BLaER1 (cell line): ENCODE measurements around the gene UTY.

Experiments used
- H3K27ac ChIP-seq: shearing (Covaris generic); formaldehyde crosslinking; 2 replicates; pipeline ENCODE4 v1.8.1; 2022
- H3K27me3 ChIP-seq: shearing (Covaris generic); formaldehyde crosslinking; 2 replicates; pipeline ENCODE4 v1.8.1; 2022
- H3K36me3 ChIP-seq: shearing (Covaris generic); formaldehyde crosslinking; 2 replicates; pipeline ENCODE4 v1.8.1; 2022
- H3K4me1 ChIP-seq: shearing (Covaris generic); formaldehyde crosslinking; 2 replicates; pipeline ENCODE4 v1.8.1; 2022
- H3K4me2 ChIP-seq: shearing (Covaris generic); formaldehyde crosslinking; 2 replicates; pipeline ENCODE4 v1.8.1; 2022
- H3K4me3 ChIP-seq: shearing (Covaris generic); formaldehyde crosslinking; 2 replicates; pipeline ENCODE4 v1.8.1; 2022
- H3K9ac ChIP-seq: shearing (Covaris generic); formaldehyde crosslinking; 2 replicates; pipeline ENCODE4 v1.8.1; 2022
- H3K9me3 ChIP-seq: shearing (Covaris generic); formaldehyde crosslinking; 2 replicates; pipeline ENCODE4 v1.8.1; 2022
- H4K20me1 ChIP-seq: shearing (Covaris generic); formaldehyde crosslinking; 2 replicates; pipeline ENCODE4 v1.8.1; 2022
- Cebpa-rat ChIP-seq: shearing (Covaris generic); IDR thresholded peaks from 2 replicates; pipeline ENCODE4 v1.8.1; 2022

The UTY gene

DNA sequence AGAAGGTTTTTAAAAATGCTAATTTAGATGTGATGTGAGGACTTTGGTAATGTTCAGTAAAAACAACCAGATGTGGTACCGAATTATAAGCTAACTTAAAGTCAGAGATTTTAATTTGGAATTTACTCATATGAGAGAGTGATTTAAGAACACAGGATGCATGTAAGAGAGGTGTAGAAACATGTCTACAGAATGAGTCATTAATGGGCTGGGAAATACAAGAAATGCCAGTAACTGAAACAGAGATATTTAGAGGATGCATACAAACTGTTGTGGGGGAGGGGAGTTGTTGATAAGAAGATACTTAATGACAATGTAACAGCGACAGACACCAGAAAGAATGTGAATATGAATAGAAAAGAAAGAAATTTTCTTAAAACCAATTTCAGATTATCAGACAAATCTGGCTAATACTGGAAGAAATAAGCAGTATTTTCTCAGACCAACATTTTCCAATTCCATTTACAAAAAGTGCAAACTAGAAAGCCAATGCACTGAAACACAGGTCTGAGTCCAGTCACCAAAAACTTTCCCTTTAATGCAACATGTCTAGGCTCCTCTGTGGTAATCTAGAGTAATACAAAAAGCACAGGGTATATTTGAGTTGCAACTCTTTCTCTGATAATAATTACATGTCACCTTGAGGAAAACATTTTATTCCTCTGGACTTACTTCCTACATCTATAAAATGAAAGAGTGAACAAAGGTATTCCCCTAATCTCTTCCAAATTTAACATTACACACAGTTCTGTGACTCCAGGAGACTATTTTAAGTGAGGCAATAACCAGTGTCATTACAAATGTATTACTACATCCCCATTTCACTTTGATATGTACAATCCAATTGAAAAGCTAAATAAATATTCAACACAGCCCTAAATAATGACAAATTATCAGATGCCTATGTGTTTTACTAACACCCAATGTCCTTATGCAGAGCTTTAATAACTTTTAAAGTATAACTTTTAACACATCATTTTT is 117.9 kb downstream of the UTY start:
- no peak for TF ChIP-seq Cebpa-rat
- Histone ChIP-seq H3K4me3 (no peak overlapping the region), H3K4me2 (no peak overlapping the region), H3K9me3 (no peaks in the 10 kb centered on the region), H3K9ac (no peak overlapping the region), H3K4me1 (no peaks in the 10 kb centered on the region), H3K36me3 (no peaks in the 10 kb centered on the region), H4K20me1 (no peaks in the 10 kb centered on the region), H3K27me3 (no peaks in the 10 kb centered on the region), H3K27ac (no peak overlapping the region)

DNA sequence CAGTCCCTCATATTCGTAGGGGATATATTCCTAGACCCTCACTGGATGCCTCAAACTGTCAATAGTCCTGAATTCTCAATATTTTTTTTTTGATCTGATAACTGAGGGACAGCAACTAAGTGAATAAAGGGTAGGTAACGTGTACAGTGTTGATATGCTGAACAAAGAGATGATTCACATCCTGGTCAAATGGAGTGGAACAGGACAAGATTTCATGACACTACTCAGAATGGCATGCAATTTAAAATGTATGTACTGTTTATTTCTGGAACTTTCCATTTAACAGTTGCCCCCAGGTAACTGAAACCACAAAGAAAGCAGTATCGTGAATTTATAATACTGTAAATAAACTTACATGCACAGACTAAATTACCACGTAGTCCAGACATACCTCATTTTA is 128.4 kb downstream of the UTY start:
- no peak overlapping the region for H3K27ac ChIP-seq
- no peaks in the 10 kb centered on the region for H3K36me3 ChIP-seq

GRCh38 chrY:13347106-13347505 is 132.7 kb downstream of the UTY start:
- Histone ChIP-seq H3K36me3 (no peaks in the 10 kb centered on the region), H3K9ac (no peak overlapping the region), H3K4me2 (no peak overlapping the region), H4K20me1 (no peaks in the 10 kb centered on the region), H3K4me1 (no peaks in the 10 kb centered on the region), H3K27ac (no peak overlapping the region), H3K4me3 (no peak overlapping the region), H3K27me3 (no peaks in the 10 kb centered on the region), H3K9me3 (no peaks in the 10 kb centered on the region)
- no peak for TF ChIP-seq Cebpa-rat

More for the DNA sequence above, 128.4 kb downstream of the UTY start:
- Histone ChIP-seq H3K9me3 (no peaks in the 10 kb centered on the region), H3K4me2 (no peak overlapping the region), H4K20me1 (no peaks in the 10 kb centered on the region), H3K4me3 (no peak overlapping the region), H3K4me1 (no peaks in the 10 kb centered on the region), H3K27me3 (no peaks in the 10 kb centered on the region), H3K9ac (no peak overlapping the region)
- no peak for TF ChIP-seq Cebpa-rat

DNA sequence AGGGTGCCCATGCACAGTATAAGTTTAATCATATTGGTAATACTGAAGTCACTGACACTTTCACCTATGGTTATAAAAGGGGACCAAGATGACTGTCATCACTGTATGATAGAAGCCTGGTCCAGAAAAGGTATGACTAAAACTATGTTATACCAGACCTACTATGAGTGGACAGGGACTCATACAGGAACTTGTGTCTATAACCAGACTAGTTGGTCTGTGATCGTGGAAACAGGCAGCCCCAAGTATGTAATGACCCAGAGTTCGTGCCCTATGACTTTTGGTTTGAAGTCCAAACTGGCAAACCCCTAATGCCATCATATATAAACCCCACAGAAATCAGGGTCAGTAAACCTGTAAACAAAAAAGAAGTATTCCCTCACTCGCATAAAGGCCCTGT is 134.3 kb downstream of the UTY start:
- H3K4me2 ChIP-seq, result no peak overlapping the region
- H3K27me3 ChIP-seq, result no peaks in the 10 kb centered on the region
- no peak overlapping the region for H3K27ac ChIP-seq
- no peaks in the 10 kb centered on the region for H3K9me3 ChIP-seq
- H4K20me1 ChIP-seq, result no peaks in the 10 kb centered on the region
- H3K9ac ChIP-seq, result no peak overlapping the region
- H3K36me3 ChIP-seq, result no peaks in the 10 kb centered on the region
- H3K4me1 ChIP-seq, result no peaks in the 10 kb centered on the region
- no peak overlapping the region for H3K4me3 ChIP-seq
- TF ChIP-seq Cebpa-rat, result no peak

GRCh38 chrY:13343307-13343946 is 136.4 kb downstream of the UTY start:
- no peak overlapping the region for H3K9ac ChIP-seq
- H3K27me3 ChIP-seq, result no peaks in the 10 kb centered on the region
- no peak for TF ChIP-seq Cebpa-rat
- no peak overlapping the region for H3K4me2 ChIP-seq
- no peaks in the 10 kb centered on the region for H3K36me3 ChIP-seq
- H4K20me1 ChIP-seq, result no peaks in the 10 kb centered on the region
- no peak overlapping the region for H3K27ac ChIP-seq
- no peaks in the 10 kb centered on the region for H3K4me1 ChIP-seq
- H3K9me3 ChIP-seq, result no peaks in the 10 kb centered on the region
- H3K4me3 ChIP-seq, result no peak overlapping the region

- no peak overlapping the region for H3K9ac ChIP-seq
- H3K27ac ChIP-seq, result no peak overlapping the region
- no peaks in the 10 kb centered on the region for H3K4me1 ChIP-seq
These were observed 139.9 kb downstream of the UTY start for GRCh38 chrY:13339939-13340338.

DNA sequence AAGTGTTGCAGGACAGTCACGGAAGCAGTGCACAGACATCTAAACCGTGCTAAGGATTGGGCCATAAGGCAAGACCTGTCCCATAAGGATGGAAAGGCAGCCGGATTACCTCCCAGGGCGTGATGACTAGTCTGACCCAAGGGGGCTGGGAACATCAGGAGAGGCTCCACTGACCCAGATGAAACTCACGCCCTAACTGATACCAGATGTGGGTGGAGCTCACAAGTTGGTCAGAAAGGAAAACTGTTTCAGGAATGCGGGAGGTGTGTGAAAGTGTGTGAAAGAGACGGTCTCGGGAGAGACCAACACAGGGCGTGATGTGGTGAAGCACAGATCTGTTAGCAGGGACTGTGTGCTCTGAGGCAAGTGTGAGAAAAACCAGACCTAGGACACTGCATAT is 140.5 kb downstream of the UTY start:
- Histone ChIP-seq H4K20me1 (no peaks in the 10 kb centered on the region), H3K4me1 (no peaks in the 10 kb centered on the region), H3K27me3 (no peaks in the 10 kb centered on the region), H3K9ac (no peak overlapping the region), H3K27ac (no peak overlapping the region), H3K4me2 (no peak overlapping the region), H3K9me3 (no peaks in the 10 kb centered on the region), H3K36me3 (no peaks in the 10 kb centered on the region), H3K4me3 (no peak overlapping the region)
- TF ChIP-seq Cebpa-rat, result no peak

More at GRCh38 chrY:13339939-13340338, 139.9 kb downstream of the UTY start:
- no peaks in the 10 kb centered on the region for H3K9me3 ChIP-seq
- no peak overlapping the region for H3K4me2 ChIP-seq
- no peaks in the 10 kb centered on the region for H3K36me3 ChIP-seq
- TF ChIP-seq Cebpa-rat, result no peak
- no peaks in the 10 kb centered on the region for H3K27me3 ChIP-seq
- H3K4me3 ChIP-seq, result no peak overlapping the region
- no peaks in the 10 kb centered on the region for H4K20me1 ChIP-seq

GRCh38 chrY:13338711-13339110 is 141.1 kb downstream of the UTY start:
- Histone ChIP-seq H4K20me1 (no peaks in the 10 kb centered on the region), H3K4me1 (no peaks in the 10 kb centered on the region), H3K27me3 (no peaks in the 10 kb centered on the region), H3K27ac (no peak overlapping the region), H3K9ac (no peak overlapping the region), H3K4me3 (no peak overlapping the region), H3K4me2 (no peak overlapping the region), H3K36me3 (no peaks in the 10 kb centered on the region), H3K9me3 (no peaks in the 10 kb centered on the region)
- no peak for TF ChIP-seq Cebpa-rat

DNA sequence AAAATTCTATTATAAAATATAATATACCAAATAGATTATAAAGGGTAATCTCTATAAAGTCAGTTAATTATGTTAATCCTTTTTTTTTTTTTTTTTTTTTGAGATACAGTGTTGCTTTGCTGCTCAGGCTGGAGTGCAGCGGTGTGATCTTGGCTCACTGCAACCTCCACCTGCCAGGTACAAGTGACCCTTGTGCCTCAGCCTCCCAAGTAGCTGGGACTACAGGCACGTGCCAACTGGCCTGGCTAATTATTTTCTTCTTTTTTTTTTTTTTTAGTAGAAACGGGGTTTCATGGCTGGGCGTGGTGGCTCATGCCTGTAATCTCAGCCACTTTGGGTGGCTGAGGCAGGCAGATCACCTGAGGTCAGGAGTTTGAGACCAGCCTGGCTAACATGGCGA is 141.9 kb downstream of the UTY start:
- Histone ChIP-seq H3K36me3 (no peaks in the 10 kb centered on the region), H3K4me2 (no peak overlapping the region), H3K27me3 (no peaks in the 10 kb centered on the region), H4K20me1 (no peaks in the 10 kb centered on the region), H3K27ac (no peak overlapping the region), H3K9me3 (no peaks in the 10 kb centered on the region), H3K4me3 (no peak overlapping the region), H3K4me1 (no peaks in the 10 kb centered on the region), H3K9ac (no peak overlapping the region)
- no peak for TF ChIP-seq Cebpa-rat

DNA sequence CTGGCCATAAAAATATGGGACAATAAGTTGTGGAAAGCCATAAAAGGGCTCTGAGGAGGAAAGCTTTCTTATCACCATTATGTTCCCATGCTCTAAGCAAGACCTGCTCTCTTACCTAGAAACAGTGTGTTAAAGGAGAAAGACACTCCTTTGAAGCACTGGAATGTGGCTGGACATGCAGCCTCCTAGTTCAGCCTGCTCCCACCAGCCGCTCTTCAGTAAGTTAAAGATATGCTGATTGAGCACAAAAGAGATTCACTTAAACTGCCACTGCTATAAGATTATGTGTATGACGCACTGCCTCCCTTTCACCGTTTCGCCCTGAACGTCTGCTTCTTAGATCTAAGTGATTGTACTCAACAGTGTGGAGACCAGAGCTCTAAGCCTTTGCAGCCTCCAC is 146.0 kb downstream of the UTY start:
- no peak overlapping the region for H3K27ac ChIP-seq
- no peaks in the 10 kb centered on the region for H3K9me3 ChIP-seq
- no peak overlapping the region for H3K4me3 ChIP-seq
- no peak for TF ChIP-seq Cebpa-rat
- H3K9ac ChIP-seq, result no peak overlapping the region
- no peaks in the 10 kb centered on the region for H3K4me1 ChIP-seq
- no peaks in the 10 kb centered on the region for H3K27me3 ChIP-seq
- no peaks in the 10 kb centered on the region for H4K20me1 ChIP-seq
- H3K36me3 ChIP-seq, result no peaks in the 10 kb centered on the region
- H3K4me2 ChIP-seq, result no peak overlapping the region
